K562 (cell line): ENCODE results near the gene COL4A5. TPM values are rescaled to one million over a fixed set of nuclear protein-coding genes. Genes with fewer than 3 reads are reported as not detected.

Source experiments
- BRF2 ChIP-seq: IDR thresholded peaks from 3 replicates; pipeline ENCODE4 v1.6.1; 2011; ENCODE audit warnings: borderline replicate concordance, mild to moderate bottlenecking; ENCODE audit not compliant: insufficient read length, insufficient read depth
- CEBPG ChIP-seq, 3 experiments: fragments of 200-800 bp in 1 of 3; sonication (Bioruptor generic) in 1 of 3; sonication (generic) in 1 of 3; formaldehyde crosslinking in 1 of 3; IDR thresholded peaks in 2 of 3; conservative IDR thresholded peaks in 1 of 3; 2 replicates each; pipeline versions ENCODE4 v1.6.1 to v1.8.0; 2016 to 2022; ENCODE audit warnings: missing compliant biosample characterization in 2 of 3, missing genetic modification characterization in 2 of 3, mild to moderate bottlenecking in 1 of 3, missing genetic modification reagents in 1 of 3
- CHD7 ChIP-seq: fragments of 200-600 bp; sonication (generic); IDR thresholded peaks from one replicate; pipeline ENCODE4 v1.6.1; 2012; ENCODE audit warnings: mild to moderate bottlenecking, low read depth, low read length, inconsistent platforms
- DMBX1 ChIP-seq: fragments of 250-450 bp; sonication (Bioruptor Pico); IDR thresholded peaks from 2 replicates; pipeline ENCODE4 v1.8.0; 2022; ENCODE audit warnings: inconsistent platforms, mild to moderate bottlenecking, moderate library complexity, borderline replicate concordance
- HLTF ChIP-seq: fragments of 450-650 bp; IDR thresholded peaks from 2 replicates; pipeline ENCODE4 v1.6.1; 2016
- IRF2 ChIP-seq: sonication (generic); formaldehyde crosslinking; IDR thresholded peaks from 2 replicates; pipeline ENCODE4 v1.8.1; 2022; ENCODE audit warnings: mild to moderate bottlenecking, missing genetic modification reagents
- JUNB ChIP-seq: fragments of 450-650 bp; formaldehyde crosslinking; conservative IDR thresholded peaks from 2 replicates; pipeline ENCODE4 v1.4.0; 2020; ENCODE audit warnings: mild to moderate bottlenecking
- MCM3 ChIP-seq: fragments of 450-650 bp; IDR thresholded peaks from 2 replicates; pipeline ENCODE4 v1.6.1; 2016
- NKRF ChIP-seq: fragments of 450-650 bp; IDR thresholded peaks from 2 replicates; pipeline ENCODE4 v1.6.1; 2016; ENCODE audit warnings: borderline replicate concordance
- POLR2A ChIP-seq: fragments of 450-650 bp; conservative IDR thresholded peaks from 2 replicates; pipeline ENCODE4 v1.6.1; 2016
- SP2 ChIP-seq: IDR thresholded peaks from 2 replicates; pipeline ENCODE4 v1.6.1; 2011; ENCODE audit warnings: mild to moderate bottlenecking, low read depth, low read length, moderate library complexity; ENCODE audit not compliant: poor library complexity, severe bottlenecking; ENCODE audit errors: extremely low read depth
- ZNF133 ChIP-seq: fragments of 250-450 bp; sonication (Bioruptor Pico); IDR thresholded peaks from 2 replicates; pipeline ENCODE4 v1.4.0; 2020; ENCODE audit warnings: mild to moderate bottlenecking
- ZNF444 ChIP-seq: fragments of 250-450 bp; sonication (Bioruptor Pico); IDR thresholded peaks from 2 replicates; pipeline ENCODE4 v1.4.0; 2020; ENCODE audit warnings: mild to moderate bottlenecking, moderate library complexity
- ZNF644 ChIP-seq: fragments of 200-800 bp; sonication (Bioruptor generic); IDR thresholded peaks from 2 replicates; pipeline ENCODE4 v1.6.1; 2016; ENCODE audit warnings: low read depth, missing genetic modification characterization, missing compliant biosample characterization
- ZSCAN32 ChIP-seq: fragments of 450-650 bp; formaldehyde crosslinking; IDR thresholded peaks from 2 replicates; pipeline ENCODE4 v1.4.0; 2020; ENCODE audit warnings: mild to moderate bottlenecking, moderate library complexity
- polyA plus RNA-seq, 8 experiments: library from polyadenylated mRNA; depleted of rRNA in 4 of 8; stranded (reverse) in 5 of 8; unstranded in 3 of 8; fragments of >200 nt; fragmentation: Nextera tagmentation in 2 of 8; fragmentation: Illumina TruSeq in 1 of 8; extraction: Ambion mirVana in 2 of 8; extraction: Trizol in 1 of 8; gene quantifications; 2 replicates each; pipeline versions ENCODE4 v1.2.1 to v1.2.3, GENCODE V29; 2011 to 2014; ENCODE audit warnings: inconsistent platforms in 1 of 8, missing spikeins in 1 of 8
- total RNA-seq, 7 experiments: library from RNA; depleted of rRNA in 6 of 7; stranded (reverse); fragments of >200 nt in 6 of 7; fragmentation: Illumina TruSeq in 2 of 7; extraction: Trizol in 2 of 7; gene quantifications; 2 replicates each; pipeline versions ENCODE4 v1.2.1 to v1.2.3, GENCODE V29; 2011 to 2021; ENCODE audit warnings: low replicate concordance in 1 of 7

COL4A5 gene
- total and polyA plus RNA-seq, 9 of the 15 experiments (the other 6 are each of a cell fraction or from before 2014, with no cell fraction given): 0.66 to 2.5 (median 1.8) TPM

DNA sequence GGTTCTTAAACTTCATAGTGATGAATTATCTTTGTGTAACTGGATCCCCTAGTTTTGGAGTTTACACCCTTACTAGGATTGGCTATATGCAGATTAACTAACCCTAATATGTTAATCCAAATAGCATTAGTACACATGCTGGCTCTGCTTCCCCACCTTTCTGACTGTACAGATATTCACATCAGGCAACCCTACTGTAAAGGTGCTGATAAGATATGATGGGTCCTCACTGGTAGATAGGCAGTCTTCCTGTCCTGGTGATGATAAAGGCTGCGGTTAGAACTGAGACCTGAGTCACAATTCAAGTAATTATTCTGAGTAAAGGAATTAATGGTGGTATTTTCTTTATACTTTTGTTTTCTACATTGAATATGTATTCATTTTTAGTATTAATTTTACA, 118.6 kb downstream of the COL4A5 start (continued):
- TF ChIP-seq CHD7 (no peak), MCM3 (no peak), POLR2A (no peak), ZNF444 (CRISPR knock-in tag) (no peak), JUNB (no peak), ZSCAN32 (CRISPR knock-in tag) (no peak), DMBX1 (CRISPR knock-in tag) (peak; percentile 34; the same call in 1 of the 2 replicates), NKRF (no peak), ZNF644 (tag) (0 out of 2 replicates have a peak, but pooled peaks have one; percentile 37), BRF2 (no peak), CEBPG (CRISPR knock-in tag; IDR thresholded peaks at IDR 0.05) (no peak), CEBPG (tag; conservative IDR thresholded peaks at IDR 0.05 in 1 of 2, IDR thresholded peaks at IDR 0.05 in 1 of 2) (no peak), SP2 (no peak), ZNF133 (no peak), HLTF (no peak), IRF2 (CRISPR knock-in tag) (no peak)
